ENCODE results near the gene GARIN3.
A peak's percentile ranks its signal among the peaks of the same experiment; 100 is the strongest.

Gene GARIN3

DNA sequence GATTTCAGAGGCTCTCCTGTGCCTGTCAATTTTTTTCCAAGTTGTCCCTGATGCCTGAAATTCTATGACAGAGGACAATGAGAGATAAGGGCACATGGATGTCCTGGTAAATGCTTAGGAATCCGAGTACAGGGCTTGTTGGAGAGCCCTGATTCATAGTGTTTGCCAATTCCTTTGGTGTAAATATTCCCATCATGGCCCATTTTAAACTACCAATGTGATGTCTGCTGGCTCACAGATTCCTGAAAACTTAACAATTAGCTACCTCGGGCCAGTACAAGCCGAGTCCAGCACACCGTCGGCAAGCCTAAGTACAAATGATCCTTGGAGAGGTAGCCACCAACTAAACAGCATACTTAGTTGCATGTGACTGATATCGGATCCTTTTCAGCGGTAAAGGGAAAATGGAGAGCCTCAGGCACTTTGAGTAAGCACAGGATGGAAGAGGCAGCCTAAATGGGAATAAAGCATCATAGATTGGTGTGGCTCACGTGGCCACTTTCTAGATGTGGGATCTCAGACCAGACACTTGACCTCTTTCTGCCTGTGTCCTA lies 18.1 kb upstream of the GARIN3 start:
- DNase-seq: no peak

DNA sequence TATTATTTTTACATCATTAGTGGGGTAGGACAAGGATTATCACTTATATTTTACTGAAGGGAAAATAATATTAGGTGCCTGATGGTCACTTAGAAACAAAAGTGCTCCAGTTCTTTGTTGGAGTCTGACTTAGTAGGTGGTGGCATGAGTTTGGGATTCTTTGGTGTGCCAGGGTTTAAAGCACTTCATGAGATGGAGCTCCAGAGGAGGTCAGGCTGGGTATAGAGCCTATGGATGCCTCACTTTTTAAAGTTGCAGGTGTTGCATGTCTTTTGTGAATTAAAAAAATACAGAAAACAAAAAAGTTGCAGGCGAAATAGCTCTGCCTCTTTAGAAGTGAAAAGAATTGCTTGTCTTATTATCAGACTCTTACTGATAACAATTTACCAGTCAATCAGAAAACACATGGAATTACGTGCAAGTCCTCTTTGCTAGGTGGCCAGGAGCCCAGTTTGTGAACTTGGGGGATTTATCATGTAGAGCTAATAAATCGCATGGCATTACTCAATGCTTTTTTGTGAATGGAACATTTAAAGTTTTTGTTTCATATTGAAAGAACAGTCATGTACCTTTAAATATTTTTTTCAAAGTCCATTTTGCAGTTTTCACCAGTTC lies 16.2 kb upstream of the GARIN3 start:
- no peak for DNase-seq

DNA sequence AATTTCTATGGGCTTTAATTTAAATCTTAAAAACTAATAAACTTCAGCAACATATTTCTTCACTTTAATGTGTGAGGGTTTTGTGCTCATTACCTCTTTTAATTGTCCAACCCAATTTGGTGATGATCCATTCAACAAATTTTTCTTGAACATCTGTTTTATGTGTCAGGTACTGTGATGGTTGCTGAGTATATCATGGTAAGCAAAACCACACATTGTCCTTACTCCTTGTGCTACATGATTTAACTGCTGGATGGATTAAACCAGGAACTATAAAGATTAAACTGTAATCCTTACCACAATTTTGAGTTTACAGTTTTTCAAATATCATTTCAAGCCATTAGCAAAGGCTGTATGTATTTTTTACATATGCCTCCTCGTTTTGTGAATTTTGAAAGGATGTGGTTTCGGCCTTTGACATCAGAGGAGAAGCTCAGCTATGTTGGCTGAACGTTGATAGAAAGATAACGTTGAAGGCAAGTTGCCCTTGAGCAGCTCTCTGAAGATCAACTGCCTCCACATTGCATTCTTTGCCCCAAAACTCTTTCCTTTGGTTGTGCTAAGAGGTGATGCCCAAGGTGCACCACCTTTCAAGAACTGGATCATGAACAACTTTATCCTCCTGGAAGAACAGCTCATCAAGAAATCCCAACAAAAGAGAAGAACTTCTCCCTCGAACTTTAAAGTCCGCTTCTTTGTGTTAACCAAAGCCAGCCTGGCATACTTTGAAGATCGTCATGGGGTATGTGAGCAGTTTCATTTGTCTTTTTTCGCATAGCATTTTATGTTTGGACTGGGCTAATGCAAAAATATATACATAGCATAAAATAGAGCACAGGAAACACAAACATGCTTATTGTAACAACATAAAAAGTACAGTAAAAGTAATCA lies 14.6 kb upstream of the GARIN3 start, which contains the start of gene ITK:
Gene ITK (plus strand): TSS at position 467 of the 891 bp plus-strand sequence. CDS start 138 bp downstream, at position 605.
- no peak for DNase-seq

DNA sequence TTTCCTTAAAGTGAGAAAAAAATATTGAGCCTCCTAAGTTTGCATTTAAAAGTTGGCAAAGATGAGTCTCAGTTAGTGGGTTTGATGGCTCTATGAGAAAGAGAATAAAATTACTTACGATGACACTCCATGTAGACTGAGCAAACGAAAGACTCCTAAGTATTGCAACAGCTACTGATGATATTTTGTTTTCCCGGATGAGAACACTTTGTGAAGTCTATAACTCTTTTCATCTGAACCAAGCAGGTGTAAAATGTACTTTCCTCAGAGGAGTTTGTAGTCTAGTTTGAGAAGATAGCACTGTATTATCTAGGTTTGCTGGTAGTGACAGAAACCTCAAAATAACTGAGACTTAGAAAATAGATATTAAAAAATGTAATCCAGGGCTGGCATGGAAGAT lies 12.9 kb upstream of the GARIN3 start:
- no peak for DNase-seq

DNA sequence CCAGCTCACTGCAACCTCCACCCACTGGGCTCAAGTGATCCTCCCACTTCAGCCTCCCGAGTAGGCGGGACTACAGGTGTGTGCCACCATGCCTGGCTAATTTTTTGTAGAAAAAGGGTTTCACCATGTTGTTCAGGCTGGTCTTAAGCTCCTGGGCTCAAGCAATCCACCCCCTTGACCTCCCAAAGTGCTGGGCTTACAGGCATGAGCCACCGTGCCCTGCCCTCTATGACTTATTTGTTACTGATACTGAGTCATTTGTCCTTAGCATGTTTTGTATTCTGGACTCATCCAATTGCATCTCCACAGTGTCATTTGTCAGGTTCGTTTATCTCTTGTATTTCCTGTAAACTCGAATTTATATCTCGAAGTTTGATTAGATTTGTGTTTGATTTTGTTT lies 11.9 kb upstream of the GARIN3 start:
- no peak for DNase-seq

DNA sequence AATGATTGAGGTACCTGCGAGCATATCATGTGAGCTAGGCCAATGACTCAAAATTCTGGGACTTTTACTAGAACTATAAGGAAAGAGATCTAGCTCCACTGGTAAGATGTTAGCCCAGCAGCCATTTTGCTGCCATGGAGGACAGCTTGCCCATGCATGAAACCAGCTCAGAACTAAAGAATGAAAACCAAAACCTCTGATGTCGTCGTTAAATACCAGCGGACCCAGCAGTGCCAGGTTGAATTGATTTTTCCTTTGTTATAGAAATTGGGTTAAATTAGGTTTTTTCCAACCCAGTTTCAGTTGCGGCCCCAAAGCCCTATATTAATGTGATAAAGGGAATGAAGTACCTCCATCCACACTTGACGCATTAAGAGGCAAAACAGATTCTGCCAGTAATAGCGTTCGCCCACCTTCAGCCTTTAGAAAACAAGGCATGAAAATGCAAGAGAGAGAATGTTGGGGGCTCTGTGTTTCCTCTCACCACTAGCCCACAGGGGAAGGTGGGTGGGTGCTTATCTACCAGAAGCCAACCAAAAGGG lies 9.1 kb upstream of the GARIN3 start:
- DNase-seq: no peak

DNA sequence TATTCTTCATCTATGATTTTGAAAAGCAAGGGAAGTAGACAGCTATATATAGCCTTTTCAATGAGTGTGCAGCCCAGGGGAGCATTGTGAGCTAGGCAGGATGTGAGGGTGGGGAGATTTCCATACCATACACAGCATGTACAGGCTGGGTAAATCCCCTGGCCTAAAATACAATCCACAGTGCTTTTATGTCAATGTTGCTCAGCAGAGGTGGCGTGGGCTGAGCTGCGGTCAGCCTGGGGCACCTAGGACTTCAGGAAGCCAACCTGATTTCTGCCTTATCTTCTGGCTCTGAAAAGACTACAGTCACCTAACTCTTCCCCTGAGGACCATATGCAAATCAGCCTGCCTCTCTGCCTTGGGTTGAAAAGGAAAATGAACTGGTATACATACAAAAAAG lies 6.3 kb upstream of the GARIN3 start:
- DNase-seq: no peak

DNA sequence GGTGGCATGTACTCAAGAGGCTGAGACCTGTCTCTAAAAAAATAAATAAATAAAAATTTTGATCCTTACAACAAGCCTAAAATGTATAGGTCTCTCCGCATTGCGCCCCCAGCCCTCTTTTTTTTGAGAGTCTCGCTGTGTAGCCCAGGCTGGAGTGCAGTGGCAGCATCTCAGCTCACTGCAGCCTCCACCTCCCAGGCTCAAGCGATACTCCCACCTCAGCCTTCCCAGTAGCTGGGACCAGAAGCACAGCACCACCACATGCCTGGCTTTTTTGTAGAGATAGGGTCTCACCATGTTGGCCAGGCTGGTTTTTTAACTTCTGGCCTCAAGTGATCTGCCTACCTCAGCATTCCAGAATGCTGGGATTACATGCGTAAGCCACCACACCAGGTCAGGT lies 2.2 kb upstream of the GARIN3 start:
- no peak for DNase-seq

DNA sequence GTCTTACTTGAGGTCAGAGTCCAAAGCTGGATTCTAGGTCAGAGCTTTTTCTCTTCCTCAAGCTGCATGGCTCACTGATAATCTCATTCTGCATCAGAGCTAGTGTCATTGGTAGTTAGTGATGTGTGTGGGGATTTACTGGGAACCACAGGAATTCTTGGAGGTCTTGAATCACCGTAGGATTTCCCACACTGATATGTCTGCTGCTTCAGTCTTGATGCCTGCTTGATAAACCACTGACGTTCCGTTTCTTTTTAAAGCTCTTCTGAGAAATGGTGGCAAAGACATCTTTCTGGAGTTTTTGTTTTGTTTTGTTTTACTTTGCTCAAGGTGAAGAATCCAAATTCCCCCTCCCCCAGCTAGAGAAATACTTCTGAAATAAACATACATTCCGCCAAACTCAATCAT lies 1.2 kb upstream of the GARIN3 start:
- no peak for DNase-seq

DNA sequence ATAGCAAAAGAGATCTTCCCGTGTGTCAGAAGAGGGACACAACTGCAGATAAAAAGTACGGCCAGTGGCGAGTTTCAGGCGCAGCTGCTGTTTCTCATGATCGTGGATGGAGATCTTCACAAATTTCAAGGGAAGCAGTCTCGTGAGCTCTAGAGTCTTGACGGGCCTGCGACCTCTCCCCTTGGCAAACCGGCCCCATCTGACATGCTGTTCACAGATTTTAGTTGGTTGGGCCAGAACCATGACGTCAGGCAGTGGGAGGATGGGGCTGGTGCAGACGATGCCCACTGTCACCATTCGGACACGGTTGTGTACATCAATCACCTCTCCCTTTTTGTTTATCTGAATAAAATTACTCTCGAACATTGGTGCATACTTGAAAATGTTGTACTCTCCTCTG lies 396 bp downstream of the GARIN3 start:
- no peak for DNase-seq

DNA sequence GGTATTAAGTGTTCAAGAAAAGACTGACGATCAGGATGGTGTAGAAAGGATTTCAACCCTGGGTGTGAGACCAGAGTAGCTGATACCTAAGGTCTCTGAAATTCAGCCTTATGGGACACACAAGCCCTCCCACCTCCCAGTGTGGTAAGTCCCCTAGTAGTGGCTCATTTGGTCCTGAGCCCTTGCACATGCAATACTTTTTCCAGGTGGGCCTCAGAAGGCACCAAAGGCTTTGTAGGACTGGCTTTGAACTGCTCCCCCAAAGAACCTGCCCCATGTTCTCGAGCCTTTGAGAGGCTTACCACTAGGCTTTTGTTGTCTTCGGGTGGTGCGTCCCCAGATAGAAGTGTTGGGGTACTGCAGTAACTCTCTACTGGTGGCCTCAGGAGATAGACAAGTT lies 803 bp downstream of the GARIN3 start:
- DNase-seq: no peak

DNA sequence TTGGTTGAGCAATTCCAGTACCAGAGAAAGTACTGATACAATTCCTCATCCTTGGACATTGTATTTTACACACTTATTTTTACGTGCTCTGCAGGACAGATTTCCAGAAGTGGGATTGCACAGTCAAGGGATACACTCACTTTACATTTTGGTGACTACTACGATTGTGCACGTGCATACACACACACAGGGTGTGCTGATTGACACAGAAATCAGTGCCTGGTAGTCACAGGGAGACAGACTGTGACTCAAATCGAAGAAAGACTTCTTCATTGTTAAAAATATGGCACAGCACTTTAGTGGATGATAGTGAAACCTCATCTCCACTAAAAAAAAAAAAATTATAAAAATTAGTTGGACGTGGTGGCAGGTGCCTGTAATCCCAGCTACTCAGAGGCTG lies 1.5 kb downstream of the GARIN3 start:
- no peak for DNase-seq

DNA sequence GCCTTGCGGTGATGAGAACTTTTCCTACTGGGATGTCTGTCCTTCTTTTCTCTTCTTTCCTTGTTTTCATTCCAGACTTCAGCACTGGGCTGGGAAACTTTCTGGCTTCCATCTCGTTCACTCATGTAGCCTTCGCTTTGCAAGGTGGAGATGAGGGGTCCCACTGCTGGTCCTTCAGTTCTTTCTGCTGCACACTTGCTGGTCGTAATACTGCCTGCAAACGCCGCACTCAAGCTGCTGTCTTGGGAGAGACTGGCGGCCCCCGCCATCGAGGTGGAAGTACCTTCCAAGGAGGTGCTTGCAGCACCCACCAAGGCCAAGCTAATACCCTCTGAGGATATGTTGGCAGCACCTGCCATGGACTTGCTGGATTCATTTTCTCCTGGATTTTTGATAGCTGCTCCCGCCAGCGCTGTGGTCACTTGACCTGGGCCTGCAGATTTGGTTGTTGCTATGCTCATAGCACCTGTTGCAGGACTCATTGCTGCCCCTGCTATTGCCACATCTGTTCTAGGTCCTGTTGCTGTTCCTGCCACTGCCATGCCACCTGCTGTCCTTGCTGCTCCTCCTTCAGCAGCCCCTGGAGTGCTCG lies 3.0 kb downstream of the GARIN3 start:
- DNase-seq: no peak

DNA sequence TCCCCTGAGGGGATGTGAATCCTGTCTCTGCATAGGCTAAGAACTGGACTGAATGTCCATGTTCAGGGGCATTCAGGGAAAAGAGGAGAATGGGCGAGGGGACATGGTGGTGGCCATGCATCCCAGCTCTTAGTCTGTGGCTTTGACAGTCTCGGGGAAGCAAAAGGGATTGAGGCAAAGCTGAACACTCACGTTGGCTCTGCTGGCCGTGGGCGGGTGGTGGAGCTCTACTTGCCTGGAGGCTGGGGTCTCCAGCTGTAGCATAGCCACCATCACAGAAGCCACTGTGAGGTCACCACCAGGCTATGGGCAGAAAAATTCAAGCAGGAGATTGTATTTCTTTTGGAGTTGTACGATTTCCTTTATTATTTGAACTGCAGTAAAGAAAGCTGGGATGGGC lies 4.1 kb downstream of the GARIN3 start:
- DNase-seq: no peak

DNA sequence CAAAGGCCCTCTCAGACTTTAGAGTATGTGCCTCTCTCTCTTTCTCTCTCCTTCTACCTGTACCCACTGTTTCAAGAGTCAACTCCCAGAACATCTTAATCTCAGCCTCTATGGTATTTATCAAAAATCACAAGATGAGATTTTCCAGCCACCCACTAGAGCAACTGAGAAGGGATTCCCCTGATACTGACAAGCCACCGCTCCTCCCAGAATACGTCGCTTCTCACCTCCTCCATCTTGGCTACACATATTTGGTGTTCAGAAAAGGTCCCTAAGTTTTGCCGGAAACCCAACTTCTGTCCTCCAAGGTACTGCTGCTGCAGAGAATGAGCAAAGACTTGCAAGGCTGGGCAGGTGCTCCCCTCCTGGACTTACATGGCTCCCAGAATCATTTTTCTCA lies 6.1 kb downstream of the GARIN3 start:
- DNase-seq: no peak

DNA sequence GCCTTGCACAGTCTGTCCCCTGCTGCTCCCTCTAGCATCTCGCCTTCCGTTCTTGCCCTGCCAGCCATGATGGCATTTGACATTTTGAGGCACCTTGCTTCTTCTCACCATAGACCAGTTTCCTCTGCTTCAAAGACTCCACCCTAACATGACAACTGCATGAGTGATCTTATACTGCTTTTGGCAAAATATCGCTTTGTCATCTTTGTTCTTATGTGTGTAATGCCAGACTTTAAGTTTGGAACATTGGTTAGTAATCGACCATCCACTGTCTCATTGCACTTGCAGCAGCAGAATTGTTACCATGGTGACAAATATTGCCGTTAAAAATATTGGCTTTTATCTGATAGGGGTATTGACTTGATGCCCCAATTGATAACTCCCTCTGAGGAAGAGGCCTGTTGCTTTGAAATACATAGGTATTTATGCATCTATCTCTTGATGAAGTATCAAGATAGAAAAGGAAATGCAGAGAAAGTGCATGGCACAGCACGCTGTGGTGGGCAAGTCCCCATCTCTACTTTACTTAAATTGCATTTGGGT lies 6.8 kb downstream of the GARIN3 start:
- DNase-seq: no peak

DNA sequence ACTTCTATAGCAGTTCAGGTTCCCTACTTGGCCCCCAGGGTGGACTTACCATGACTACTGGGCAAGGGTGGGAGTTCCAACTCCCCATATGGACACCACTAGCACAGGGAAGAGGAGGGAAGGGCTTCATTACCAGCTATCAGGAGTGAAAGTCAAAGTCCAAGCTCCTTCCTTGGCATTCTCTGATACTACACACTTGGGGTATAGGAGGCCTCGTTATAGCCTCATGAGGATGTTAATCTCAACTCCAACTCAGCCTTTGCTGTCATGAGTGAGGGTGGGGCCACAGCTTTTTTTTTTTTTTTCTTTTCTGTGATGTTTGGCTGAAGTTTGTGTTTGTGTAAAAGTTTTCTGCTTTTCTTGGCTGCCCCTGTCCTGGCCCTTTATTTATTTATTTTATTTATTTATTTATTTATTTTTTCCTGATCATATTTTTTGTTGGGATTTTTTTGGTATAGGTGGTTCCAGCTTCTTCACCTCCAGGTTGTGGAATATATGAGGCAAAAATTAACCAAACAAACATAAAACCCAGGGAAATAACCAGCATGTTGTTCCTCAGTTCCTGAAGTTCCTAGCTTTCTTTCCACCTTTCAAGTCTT lies 8.7 kb downstream of the GARIN3 start:
- no peak for DNase-seq

DNA sequence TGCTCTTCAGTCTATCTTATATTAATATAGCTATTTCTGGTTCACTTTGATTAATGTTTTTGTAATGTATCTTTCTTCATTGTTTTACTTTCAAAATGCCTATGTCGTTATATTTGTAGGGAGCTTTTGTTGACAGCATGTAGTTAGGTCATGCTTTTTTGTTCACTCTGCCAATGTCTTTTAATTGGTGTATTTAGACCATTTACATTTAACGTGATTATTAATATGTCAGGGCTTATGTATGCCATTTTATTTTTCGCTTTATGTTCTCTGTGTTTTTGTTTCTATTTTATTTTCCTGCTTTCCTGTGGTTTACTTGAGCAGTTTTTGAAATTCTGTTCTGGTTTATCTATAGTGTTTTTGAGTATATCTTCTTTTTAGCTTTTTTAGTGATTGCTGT lies 10.8 kb downstream of the GARIN3 start:
- no peak for DNase-seq

DNA sequence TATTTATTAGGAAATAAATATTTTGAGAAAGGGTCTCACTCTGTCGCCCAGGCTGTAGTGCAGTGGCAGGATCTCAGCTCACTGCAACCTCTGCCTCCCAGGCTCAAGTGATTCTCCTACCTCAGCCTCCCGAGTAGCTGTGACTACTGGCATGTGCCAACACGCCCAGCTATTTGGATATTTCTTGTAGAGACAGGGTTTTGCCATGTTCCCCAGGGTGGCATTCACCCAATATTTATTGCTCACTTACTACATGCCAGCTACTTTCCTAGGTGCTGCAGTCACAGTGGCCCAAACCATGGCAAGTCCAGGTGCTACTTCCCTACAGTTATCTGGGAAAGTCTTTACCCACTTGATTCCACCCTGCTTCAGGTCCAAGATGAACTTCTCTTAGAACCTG lies 15.1 kb downstream of the GARIN3 start:
- DNase-seq: no peak

DNA sequence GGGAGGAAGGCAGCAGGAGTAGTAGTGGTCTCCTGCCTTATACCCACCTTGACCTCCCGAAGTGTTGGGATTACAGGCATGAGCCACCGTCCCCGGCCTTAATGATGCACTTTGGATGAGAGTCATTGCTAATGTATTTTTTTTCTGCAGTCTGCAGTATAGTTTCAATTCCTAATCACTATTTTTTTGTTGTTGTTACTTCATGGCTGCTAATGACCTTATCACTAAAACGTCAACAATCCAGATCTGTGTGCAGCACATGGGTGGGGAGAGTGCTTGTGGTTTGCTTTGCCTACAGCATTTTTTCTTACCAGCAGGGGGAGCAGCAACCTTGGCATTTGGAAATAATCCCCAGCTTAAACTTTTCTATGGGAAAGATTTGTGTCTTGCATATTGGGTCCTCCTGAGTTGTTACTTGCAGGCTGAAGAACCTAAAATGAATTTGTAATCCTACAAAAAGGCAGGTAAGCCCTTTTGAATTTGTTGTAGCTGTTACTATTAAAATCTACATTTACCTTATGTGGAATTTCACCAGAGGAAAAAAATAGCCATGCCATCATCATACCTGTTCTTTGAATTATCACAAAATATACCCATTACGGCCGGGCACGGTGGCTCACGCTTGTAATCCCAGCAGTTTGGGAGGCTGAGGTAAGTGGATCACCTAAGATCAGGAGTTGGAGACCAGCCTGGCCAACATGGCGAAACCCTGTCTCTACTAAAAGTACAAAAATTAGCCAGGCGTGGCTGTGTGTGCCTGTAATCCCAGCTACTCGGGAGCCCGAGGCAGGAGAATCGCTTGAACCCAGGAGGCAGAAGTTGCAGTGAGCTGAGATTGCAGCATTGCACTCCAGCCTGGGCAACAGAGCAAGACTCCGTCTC lies 17.1 kb downstream of the GARIN3 start:
- peak; percentile 16 for DNase-seq

DNA sequence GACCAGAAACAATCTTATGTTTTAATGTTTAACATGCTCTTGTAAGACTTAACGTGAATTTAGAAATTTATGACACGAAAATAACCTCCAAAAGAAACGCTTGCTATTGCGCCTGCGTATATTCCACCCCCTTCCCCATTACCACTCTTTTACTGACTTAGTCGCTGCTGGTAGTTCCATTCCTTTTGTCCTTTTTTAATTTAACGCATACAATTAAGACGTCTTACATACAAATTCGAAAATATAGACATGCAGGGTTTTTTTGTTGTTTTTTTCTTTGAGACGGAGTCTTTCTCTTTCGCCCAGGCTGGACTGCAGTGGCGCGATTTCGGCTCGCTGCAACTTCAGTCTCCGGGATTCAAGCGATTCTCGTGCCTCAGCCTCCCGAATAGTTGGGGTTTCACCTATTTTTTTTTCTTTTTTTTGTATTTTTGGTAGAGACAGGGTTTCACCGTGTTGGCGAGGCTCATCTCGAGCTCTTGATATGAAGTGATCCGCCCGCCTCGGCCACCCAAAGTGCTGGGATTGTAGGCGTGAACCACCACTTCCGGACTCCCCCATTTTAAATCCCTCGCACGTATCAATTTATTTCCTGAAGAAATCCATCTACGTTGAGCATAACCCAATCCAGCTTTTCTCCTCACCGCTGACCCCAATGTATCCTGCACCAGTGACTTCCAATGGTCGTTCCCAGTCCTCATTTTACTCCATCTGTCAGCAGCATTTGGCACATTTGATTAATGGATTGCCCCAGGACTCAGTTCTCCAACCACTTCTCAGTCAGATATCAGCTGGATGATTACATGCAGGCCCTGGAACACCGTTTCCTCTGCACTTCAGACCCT lies 22.7 kb downstream of the GARIN3 start:
- no peak for DNase-seq
